Activated CD4-positive, alpha-beta T cell treated with anti-CD3 and anti-CD28 coated beads, Interleukin-2, amount 50 U/mL, for 24 hours (primary cell): ENCODE data around the gene NCAM1.

Source experiments
- DNase-seq, 2 donors: peaks; one replicate each; pipeline ENCODE4 v3.0.0-alpha.2; 2020; ENCODE audit warnings: low read depth in 1 of 2, low spot score in 1 of 2

Gene NCAM1

DNA sequence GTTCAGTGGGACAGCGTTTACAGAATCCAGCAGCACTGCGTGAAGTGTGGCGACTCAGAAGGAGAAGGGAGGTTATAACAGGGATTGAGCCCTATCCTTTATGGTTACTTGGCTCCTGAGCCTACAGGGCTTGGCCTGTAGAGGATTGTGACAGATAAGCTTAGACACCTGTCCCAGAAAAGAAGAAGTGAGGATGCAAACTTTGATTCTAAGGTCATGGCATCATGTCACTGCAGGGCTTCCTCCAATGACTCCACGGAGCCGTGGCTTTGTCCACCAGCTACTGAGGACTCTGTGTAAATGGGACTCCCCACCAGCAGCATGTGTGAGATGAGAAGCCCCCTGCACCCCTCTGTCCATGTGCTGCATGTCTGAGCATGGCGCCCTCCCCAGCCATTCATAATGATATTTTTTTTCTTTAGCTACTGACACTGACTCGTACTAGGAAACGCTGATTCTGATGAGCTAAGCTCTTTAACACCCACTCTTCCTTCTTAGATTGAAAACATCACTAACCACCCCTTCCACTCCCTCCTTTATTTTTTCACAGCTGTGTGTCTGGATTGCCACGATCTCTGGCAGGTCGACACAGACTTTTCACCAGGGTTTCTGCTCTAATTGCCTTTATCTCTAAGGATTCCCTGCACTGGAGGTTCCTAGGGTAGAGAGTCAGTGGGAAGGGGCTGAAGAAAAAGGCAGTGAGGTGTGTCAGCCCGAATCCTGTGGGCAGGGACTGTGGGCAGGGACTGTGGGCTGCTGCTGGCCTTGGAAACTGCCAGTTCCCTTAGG, 287.7 kb downstream of the NCAM1 start:
- DNase-seq = no peak

DNA sequence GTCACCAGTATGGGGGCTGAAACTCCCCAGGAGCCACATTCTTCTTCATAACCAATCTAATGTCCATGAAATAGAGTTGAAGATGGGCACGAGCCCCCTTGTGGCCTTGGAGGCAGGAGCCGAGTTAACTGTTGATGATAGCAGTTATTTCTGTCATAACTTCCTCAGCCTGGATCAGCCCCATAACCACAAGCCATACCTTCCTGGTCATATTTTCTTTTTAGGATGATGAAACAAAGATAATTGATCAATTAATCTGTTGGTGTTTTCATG, 288.2 kb downstream of the NCAM1 start:
- DNase-seq = no peak

DNA sequence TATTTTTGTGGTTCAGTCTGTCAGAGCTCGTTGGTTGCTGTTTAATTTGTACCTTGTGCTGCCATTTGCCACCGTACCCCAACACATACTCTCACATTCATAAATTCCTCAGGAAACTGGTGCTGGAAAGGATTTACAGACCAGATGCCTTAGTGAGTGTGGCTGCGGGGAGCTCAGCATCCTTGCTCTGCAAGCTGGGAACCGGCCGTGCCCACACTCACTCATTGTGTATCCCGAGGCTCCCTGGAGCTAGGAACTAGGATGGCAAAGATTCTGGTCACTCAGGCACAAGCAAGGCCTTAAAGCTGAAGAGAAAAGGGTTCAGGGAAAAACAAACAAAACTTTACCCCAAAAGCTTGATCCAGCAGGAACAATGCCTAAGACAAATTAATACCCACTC, 288.6 kb downstream of the NCAM1 start:
- no peak for DNase-seq

DNA sequence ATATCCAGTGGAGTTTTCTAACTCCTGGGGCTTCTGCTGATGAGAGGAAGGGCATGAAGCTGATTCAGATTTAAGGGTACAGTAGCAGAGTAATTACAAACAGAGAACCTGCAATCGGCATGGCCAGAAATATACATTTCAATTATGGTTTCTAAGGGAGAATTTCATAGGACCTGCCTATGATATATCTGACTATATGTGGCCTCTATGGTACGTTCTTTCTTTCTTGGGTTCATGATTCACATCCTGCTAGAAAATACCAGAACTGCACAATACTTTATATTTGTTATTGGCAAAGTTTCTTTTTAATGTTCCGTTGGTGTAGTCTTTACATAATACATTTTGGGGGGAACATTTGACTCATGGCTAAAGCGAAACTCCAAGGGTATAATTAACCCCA, 290.1 kb downstream of the NCAM1 start:
- no peak for DNase-seq

DNA sequence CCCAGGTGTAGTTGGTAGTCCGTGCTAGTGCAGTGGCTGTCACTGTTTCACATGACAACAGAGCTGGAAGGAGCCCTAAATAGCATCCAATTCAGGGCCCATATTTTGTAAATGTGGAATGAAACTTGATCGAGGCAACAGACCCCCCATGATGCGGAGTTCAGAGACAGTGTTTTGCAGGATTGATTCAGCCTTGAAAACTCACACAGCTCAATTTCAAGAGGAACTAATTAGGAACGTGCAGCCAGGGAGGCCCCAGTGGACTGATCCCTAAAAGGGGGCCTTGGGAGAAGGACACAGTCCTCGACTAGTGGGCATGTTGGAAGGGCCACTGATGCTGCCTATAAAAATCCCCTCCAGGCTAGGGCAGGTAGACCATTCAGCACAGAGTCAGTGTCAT, 292.2 kb downstream of the NCAM1 start:
- no peak for DNase-seq

DNA sequence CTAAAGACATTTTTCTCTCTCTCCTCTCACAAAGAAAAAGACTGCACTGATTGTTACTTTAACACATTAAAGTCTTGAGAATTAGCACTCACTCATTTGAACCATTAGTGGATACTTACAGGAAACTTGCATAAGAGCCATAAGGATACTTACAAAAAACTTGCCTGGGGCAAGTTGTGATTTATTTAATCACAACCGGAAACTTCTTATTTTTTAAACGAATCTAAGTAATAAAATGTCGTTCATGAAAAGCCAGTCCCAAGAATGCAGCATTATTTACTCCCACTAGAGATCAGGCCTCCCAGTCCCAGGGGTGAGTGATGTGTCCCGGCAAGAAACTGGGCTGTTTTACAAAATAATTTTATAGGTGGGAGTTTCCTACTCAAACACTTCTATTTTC, 293.9 kb downstream of the NCAM1 start:
- no peak for DNase-seq

DNA sequence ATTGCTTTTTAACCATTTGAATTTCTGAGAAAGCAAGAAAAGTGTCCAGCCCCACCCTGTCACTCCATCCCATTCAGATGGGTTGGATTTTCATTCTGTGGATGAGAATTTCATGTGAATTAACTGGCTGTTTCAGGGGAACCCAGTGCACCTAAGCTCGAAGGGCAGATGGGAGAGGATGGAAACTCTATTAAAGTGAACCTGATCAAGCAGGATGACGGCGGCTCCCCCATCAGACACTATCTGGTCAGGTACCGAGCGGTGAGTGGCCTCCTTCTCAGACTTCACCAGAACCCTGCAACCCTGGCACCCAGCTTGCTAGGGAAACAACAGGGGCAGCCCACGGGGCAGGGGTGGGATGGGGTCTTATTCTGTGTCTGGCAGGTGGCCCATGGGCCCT, 294.5 kb downstream of the NCAM1 start:
- no peak for DNase-seq

DNA sequence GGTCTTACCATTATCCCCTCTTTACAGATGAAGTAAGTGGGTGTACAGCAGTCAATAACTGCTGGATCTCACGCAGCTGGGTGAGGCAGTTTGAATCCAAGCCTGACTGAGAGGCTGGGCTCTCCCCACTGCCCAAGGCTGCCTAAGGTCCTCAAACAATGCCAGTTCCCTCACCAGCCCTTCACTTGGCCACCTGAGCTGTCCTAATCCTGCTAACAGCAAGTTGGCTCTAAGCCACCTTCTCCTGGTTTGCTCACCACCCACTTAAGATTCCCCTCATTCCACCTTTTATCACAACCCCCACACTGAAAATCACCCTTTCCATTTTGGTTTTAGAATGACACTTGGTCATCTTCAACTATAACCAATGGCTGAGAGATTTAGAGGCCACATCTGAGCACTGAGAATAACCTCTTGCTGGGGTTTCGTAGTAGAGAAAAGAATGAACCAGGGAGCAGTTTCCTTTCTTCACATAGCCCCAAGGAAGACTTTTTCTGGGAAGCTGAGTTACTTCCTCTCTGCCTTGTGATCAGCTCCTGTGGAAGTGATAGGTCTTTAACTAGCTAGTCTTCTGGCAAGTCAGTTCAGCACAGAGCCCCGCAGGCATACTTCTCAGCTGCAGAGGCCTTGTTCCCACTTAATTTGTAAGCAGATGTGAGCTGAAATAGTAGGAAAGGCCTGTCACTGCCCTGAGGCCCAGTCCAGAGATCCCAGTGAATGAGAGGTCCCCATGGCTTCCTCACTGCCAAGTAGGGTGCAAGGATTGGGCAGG, 295.4 kb downstream of the NCAM1 start:
- DNase-seq = no peak

DNA sequence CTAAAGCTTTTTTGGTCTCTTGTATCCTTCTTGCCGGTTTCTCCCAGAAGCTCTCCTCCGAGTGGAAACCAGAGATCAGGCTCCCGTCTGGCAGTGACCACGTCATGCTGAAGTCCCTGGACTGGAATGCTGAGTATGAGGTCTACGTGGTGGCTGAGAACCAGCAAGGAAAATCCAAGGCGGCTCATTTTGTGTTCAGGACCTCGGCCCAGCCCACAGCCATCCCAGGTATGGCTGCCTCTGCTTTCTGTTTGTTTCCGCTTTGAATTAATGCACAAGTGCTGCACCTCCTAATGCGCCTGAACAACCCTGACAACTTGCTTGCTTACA, 298.8 kb downstream of the NCAM1 start:
- DNase-seq = no peak

DNA sequence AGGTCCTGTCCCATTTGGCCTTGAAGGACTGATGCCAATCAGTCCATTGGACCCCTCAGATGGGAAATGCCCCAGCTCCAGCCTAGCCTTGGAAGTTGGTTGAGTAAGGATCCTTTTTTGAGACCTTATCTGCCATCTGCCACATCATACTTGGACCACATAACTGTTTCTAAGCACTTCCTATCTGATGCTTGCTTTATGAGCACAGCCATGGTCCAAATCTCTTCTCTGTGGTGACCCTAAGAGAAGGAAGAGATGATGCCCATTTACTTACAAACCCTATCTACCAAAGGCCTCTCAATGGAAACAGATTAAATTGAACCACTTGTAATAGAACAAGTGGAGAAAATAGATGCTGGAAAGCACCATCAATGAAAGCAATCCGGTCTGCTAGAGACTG, 299.3 kb downstream of the NCAM1 start:
- no peak for DNase-seq

DNA sequence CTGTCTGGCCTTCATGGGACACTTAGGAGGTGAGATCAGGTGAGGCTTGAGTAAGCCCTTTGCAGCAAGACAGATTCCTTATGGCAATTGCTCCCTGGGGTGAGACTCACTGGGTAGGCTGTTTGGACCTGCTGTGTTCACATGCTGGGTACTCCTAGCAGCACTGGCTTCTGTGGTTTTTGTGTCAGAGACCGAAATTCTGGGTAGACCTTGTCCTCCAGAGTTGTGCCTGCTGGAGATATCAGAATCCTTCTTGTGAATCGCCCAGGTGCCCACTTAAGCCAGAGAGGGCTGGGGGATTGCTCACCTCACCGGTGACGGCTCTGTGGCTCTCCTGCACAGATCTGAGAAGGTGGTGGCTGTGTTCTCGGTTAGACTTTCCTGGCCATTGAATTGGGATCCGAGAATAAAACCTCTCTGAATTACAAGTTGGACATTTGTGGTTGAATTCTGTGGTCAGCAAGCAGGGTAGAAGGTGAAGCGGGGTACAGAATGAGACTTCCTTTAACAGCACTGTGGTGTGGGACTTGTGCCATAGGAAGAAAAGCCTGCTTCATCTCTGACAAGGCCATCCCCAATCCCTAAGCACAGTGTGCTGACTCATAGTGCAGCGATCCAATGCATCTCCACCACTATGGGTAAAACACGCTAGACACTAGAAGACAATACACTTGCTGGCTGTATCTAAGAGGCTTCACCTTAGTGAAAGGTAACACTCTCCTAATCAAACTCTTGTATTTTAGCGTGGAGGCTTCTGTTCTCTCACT, 300.7 kb downstream of the NCAM1 start:
- DNase-seq = no peak

DNA sequence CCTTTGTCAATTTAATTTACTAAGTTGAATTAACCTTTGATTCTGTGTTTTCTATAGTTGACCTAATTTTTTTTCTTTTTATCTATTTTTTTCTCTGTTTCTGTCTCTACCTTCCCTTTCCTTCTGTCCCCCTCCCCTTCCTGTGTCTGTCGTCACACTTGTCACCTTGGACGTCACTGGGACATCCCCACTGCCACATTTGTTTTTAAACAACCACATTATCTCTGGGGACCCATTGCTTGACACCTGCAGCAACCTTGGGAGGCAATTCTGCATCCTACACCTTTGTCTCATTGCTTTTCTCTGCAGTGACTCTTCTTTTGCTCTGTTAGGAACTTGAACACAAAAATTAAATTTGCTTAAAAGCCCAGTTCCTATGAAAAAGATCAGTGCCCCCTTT, 301.4 kb downstream of the NCAM1 start:
- no peak for DNase-seq

DNA sequence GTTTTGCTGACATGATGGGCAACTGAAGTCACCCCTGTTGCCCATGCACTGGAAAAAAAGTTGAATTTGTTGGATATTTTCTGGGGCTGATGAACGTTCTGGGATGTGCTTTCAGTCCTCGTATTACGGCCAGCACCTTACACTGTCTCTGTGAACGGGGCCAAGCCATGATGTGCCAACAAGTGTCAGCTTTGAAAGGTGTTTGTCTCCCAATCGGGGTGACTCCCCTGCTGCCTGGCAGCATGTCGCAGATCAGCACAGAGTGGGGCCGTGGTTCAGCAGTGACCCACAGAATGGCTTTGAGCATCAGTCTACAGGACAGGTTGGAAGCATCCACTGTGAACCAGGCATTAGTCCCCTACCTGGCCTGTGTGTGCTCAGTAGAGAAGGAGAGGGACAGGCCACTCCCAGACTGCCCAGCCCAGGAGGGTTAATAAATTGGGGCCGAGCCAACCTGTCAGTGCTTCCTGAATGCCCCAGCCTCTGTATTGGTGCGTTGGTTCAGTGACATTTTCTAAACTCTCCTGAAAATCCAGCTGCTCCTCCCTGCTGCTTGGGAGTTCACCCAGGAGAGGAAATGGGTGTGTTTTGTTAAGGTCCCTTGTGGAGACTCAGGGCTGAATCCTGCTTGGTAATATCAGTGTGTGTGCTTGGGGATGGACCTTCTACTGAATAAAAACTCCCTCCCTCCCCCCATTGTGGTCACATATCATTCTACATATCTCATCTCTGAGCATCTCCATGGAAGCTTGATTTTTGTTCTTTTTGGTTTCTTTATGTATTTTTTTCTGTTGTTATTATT, 302.4 kb downstream of the NCAM1 start:
- DNase-seq = no peak

DNA sequence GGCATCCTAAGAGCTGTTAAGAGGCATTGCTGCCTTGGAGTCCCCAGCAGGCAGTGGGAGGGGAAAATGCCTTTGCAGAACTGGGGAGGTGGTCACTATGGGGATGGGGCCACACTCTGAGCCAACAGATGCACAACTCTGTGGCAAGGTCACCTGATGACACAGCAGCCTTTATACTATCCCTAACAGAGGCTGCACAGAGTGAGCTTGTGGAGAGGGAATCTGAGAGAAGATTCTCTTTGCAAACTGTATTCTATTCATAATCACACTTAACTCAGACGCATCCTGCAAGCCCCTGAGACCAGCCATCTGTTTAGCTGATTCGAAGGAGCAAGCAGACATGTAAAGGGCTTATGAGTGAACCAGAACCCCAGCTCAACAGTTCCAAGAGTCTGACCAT, 304.1 kb downstream of the NCAM1 start:
- no peak for DNase-seq

DNA sequence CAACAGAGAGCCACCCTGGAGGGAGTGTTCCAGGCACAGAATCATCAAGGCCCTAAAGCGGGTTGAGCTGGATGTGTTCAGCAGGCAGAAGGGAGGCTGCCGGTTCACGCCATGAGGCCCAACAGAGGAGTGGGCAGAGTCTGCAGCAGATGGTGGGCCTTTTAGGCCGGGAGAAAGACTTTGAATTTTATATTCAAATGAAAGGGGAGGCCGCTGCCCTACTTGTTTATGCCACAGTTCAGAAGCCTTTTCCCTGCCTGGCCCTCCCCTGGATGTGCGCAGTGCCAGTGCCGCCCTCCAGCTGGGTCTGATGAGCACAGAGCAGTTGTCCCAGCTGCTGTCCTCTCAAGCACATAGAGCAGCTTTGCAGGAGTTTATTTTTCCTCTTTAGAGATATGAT, 306.3 kb downstream of the NCAM1 start:
- no peak for DNase-seq

DNA sequence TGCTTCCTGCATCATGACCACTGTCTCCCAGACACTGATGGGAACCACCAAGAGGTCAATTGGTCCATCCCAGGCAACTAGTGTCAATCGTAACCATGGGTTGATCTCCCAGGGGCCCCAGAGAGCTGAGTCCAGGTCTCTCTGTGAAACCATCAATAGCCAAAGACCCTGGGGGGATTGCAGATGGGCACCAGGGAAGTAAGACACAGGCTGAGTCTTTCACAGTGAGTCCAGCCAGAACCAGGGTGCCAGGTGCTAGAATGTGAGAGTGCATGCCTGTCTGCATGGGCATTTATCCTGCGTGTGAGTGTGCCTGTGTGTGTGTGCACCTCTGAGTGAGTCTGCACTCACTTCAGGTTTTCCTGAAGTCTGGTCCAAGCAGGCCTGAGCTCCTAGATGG, 307.9 kb downstream of the NCAM1 start:
- no peak for DNase-seq

DNA sequence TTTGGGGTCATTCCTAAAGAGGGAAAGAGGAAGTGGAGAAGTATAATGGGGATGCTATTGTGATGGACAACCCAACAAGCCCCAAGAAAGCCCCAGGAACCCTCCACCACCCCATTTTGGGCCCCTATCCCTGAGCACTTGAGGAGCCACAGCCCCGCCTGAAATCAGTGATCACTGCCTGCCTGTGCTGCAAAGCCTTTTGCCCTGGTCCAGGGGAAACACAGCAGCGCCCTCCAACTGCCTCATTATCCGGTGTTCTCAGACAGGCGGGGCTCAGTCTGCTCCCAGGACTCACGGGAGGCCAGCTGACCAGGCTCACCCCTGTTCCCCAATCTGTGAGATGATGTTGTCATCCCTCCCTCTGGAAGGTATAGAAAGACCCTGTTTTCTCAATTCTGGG, 308.4 kb downstream of the NCAM1 start:
- DNase-seq = no peak

DNA sequence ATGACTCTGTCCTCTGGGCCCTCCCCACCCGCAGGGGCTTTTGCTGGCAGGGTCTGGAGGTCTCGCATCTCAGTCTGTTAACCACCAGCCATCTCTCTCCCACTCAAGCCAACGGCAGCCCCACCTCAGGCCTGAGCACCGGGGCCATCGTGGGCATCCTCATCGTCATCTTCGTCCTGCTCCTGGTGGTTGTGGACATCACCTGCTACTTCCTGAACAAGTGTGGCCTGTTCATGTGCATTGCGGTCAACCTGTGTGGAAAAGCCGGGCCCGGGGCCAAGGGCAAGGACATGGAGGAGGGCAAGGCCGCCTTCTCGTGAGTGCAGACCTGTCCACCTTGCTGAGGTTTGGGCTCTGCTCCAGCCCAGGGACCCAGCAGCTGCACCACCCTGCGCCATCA, 308.9 kb downstream of the NCAM1 start:
- no peak for DNase-seq

DNA sequence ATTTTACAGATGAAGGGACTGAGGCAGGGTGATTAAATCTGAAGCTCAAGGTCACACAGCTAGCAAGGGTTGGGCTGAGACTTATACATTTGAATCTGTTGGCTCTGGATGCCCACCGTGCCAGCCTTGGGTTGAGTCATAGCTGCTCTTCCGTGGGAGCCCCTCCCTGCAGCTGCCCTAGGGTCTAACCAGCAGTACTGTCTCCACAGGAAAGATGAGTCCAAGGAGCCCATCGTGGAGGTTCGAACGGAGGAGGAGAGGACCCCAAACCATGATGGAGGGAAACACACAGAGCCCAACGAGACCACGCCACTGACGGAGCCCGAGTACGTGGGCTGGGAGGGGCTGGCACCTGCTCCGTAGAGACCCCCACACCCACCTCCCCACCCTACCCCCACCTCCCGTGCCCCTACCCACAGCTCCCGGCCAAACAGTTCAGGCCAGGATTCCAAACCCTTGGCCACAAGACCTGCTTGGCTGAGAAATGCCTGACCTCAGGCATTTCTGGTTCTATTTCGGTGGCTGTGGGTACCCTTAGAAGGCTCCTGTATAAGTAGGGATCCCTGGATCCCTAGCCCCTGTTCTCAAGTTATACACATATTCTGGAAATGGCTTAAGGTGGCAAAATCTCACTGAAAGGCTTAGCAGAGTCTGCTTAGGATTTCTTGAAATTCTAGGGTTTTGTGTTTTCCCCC, 310.5 kb downstream of the NCAM1 start:
- no peak for DNase-seq

DNA sequence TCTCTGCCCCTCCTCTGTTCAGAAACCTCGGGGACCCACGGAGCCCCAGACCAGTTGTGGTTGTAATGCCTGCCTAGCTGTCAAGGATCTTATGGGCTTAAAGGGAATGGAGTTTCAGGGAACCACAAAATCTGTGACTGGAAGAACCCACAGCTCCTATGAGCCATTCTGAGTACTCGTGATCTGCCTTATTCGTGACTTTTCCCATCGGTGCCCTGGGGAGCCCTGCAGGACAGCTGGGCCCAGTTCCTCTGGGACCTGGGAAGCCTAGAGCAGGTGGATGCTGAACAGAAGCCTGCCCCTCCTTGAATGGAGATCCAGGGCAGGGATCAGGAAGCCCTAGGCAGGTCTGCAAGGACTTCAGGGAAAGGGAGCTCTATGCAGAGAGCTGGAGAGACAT, 311.1 kb downstream of the NCAM1 start:
- DNase-seq = no peak
